H9 (cell line): ENCODE measurements around the gene HMBS. TPM values are rescaled to one million over a fixed set of nuclear protein-coding genes. Genes with fewer than 3 reads are reported as not detected.

Experiments
- DNase-seq: peaks from one replicate; pipeline ENCODE4 v3.0.0-alpha.2; 2017
- H2AFZ ChIP-seq: one replicate; pipeline ENCODE4 v1.6.1; 2013; ENCODE audit warnings: mild to moderate bottlenecking, low read length, control low read depth, moderate library complexity
- H2AK5ac ChIP-seq: 2 replicates; pipeline ENCODE4 v1.6.1; 2013; ENCODE audit warnings: low read length, control low read depth, mixed read lengths; ENCODE audit not compliant: insufficient read length
- H2BK120ac ChIP-seq: one replicate; pipeline ENCODE4 v1.6.1; 2013; ENCODE audit warnings: low read depth, mild to moderate bottlenecking, low read length, control low read depth, inconsistent platforms; ENCODE audit not compliant: poor library complexity, severe bottlenecking
- H2BK12ac ChIP-seq: 2 replicates; pipeline ENCODE4 v1.6.1; 2013; ENCODE audit warnings: low read length, control low read depth, mixed read lengths, low read depth; ENCODE audit not compliant: insufficient read length
- H2BK15ac ChIP-seq: 2 replicates; pipeline ENCODE4 v1.6.1; 2013; ENCODE audit warnings: low read depth, low read length, control low read depth
- H2BK20ac ChIP-seq: one replicate; pipeline ENCODE4 v1.6.1; 2013; ENCODE audit warnings: low read depth, mild to moderate bottlenecking, low read length, control low read depth, inconsistent platforms; ENCODE audit not compliant: poor library complexity, severe bottlenecking
- H2BK5ac ChIP-seq: 2 replicates; pipeline ENCODE4 v1.6.1; 2013; ENCODE audit warnings: low read length, control low read depth, mixed read lengths; ENCODE audit not compliant: insufficient read length
- H3K14ac ChIP-seq: 2 replicates; pipeline ENCODE4 v1.6.1; 2013; ENCODE audit warnings: low read length, control low read depth; ENCODE audit not compliant: insufficient read depth
- H3K18ac ChIP-seq: 2 replicates; pipeline ENCODE4 v1.6.1; 2013; ENCODE audit warnings: low read depth, mild to moderate bottlenecking, mixed read lengths, low read length, control low read depth; ENCODE audit not compliant: insufficient read length
- H3K23ac ChIP-seq: 2 replicates; pipeline ENCODE4 v1.6.1; 2013; ENCODE audit warnings: low read length, control low read depth, mixed read lengths, low read depth; ENCODE audit not compliant: insufficient read length
- H3K23me2 ChIP-seq: 2 replicates; pipeline ENCODE4 v1.6.1; 2013; ENCODE audit warnings: low read depth, mild to moderate bottlenecking, mixed read lengths, low read length, control low read depth; ENCODE audit not compliant: insufficient read length, poor library complexity, severe bottlenecking
- H3K27ac ChIP-seq: 2 replicates; pipeline ENCODE4 v1.5.1; 2013; ENCODE audit warnings: low read length, control low read depth, mixed read lengths, low read depth; ENCODE audit not compliant: insufficient read length
- H3K27me3 ChIP-seq: 2 replicates; pipeline ENCODE4 v1.6.1; 2013; ENCODE audit warnings: low read length, control low read depth, inconsistent platforms; ENCODE audit not compliant: insufficient read depth
- H3K4ac ChIP-seq: 2 replicates; pipeline ENCODE4 v1.6.1; 2013; ENCODE audit warnings: low read depth, mild to moderate bottlenecking, control low read depth, inconsistent platforms, low read length, moderate library complexity
- H3K4me1 ChIP-seq: 2 replicates; pipeline ENCODE4 v1.6.1; 2013; ENCODE audit warnings: low read length, control low read depth, inconsistent platforms; ENCODE audit not compliant: insufficient read depth
- H3K4me2 ChIP-seq: 2 replicates; pipeline ENCODE4 v1.6.1; 2013; ENCODE audit warnings: low read length, control low read depth, mixed read lengths; ENCODE audit not compliant: insufficient read length, insufficient read depth
- H3K56ac ChIP-seq: 2 replicates; pipeline ENCODE4 v1.6.1; 2013; ENCODE audit warnings: low read depth, mild to moderate bottlenecking, mixed read lengths, low read length, control low read depth; ENCODE audit not compliant: insufficient read length
- H3K79me1 ChIP-seq: 2 replicates; pipeline ENCODE4 v1.6.1; 2013; ENCODE audit warnings: low read depth, mild to moderate bottlenecking, moderate library complexity, low read length, control low read depth, inconsistent platforms; ENCODE audit not compliant: insufficient read depth, poor library complexity, severe bottlenecking
- H3K79me2 ChIP-seq: 2 replicates; pipeline ENCODE4 v1.6.1; 2013; ENCODE audit warnings: low read length, control low read depth, inconsistent platforms; ENCODE audit not compliant: insufficient read depth
- H3K9ac ChIP-seq: 2 replicates; pipeline ENCODE4 v1.6.1; 2013; ENCODE audit warnings: low read length, control low read depth, mixed read lengths; ENCODE audit not compliant: insufficient read length; ENCODE audit errors: extremely low read depth
- H3K9me3 ChIP-seq: one replicate; pipeline ENCODE4 v1.6.1; 2013; ENCODE audit warnings: low read depth, low read length, inconsistent platforms; ENCODE audit not compliant: control insufficient read depth
- H3T11ph ChIP-seq: one replicate; pipeline ENCODE4 v1.6.1; 2013; ENCODE audit warnings: mild to moderate bottlenecking, low read length, control low read depth, inconsistent platforms
- H4K20me1 ChIP-seq: one replicate; pipeline ENCODE4 v1.6.1; 2013; ENCODE audit not compliant: control insufficient read depth, insufficient read length, insufficient read depth
- H4K5ac ChIP-seq: 2 replicates; pipeline ENCODE4 v1.6.1; 2013; ENCODE audit warnings: low read depth, mild to moderate bottlenecking, mixed read lengths, low read length, control low read depth; ENCODE audit not compliant: insufficient read length
- H4K8ac ChIP-seq: replicated peaks from 2 replicates; pipeline ENCODE4 v1.6.1; 2013; ENCODE audit warnings: low read length, control low read depth, mixed read lengths, low read depth; ENCODE audit not compliant: insufficient read length
- H4K91ac ChIP-seq: 2 replicates; pipeline ENCODE4 v1.6.1; 2013; ENCODE audit warnings: low read depth, mild to moderate bottlenecking, moderate library complexity, mixed read lengths, low read length, control low read depth; ENCODE audit not compliant: insufficient read length
- H3K27ac Mint-ChIP-seq, 3 experiments: 2 replicates in 2 of 3; 3 replicates in 1 of 3; pipeline ENCODE4 v1.8.0; 2020 to 2021; ENCODE audit warnings: mixed read lengths in 3 of 3, mild to moderate bottlenecking in 1 of 3, moderate library complexity in 1 of 3
- H3K27me3 Mint-ChIP-seq: 2 replicates; pipeline ENCODE4 v1.8.0; 2021; ENCODE audit warnings: low read depth, mild to moderate bottlenecking, moderate library complexity, mixed read lengths
- H3K36me3 Mint-ChIP-seq, 3 experiments: 2 replicates in 2 of 3; 3 replicates in 1 of 3; pipeline ENCODE4 v1.8.0; 2020 to 2021; ENCODE audit warnings: low read depth in 3 of 3, mixed read lengths in 3 of 3; ENCODE audit not compliant: insufficient read depth in 1 of 3
- H3K4me1 Mint-ChIP-seq, 2 experiments: 2 replicates each; pipeline ENCODE4 v1.8.0; 2020; ENCODE audit warnings: mixed read lengths in 2 of 2
- H3K4me3 Mint-ChIP-seq, 2 experiments: 2 replicates in 1 of 2; 3 replicates in 1 of 2; pipeline ENCODE4 v1.8.0; 2020 to 2021; ENCODE audit warnings: mild to moderate bottlenecking in 2 of 2, mixed read lengths in 2 of 2, moderate library complexity in 1 of 2
- H3K9me3 Mint-ChIP-seq, 2 experiments: 2 replicates in 1 of 2; 3 replicates in 1 of 2; pipeline ENCODE4 v1.8.0; 2020; ENCODE audit warnings: mild to moderate bottlenecking in 2 of 2, mixed read lengths in 2 of 2, moderate library complexity in 1 of 2
- CTCF ChIP-seq: fragments of 200-600 bp; sonication (generic); conservative IDR thresholded peaks from 3 replicates; pipeline ENCODE4 v1.8.0; 2021; ENCODE audit warnings: antibody characterized with exemption, mild to moderate bottlenecking
- WGBS: extraction: QIAGEN DNeasy Blood & Tissue Kit; methylation state at CpG from one replicate; pipeline ENCODE4 v1.1.7; 2013; ENCODE audit warnings: missing lambda C conversion rate, low lambda C conversion rate, mixed read lengths; ENCODE audit not compliant: insufficient read length; ENCODE audit errors: extremely low coverage; 5-methylcytosine and 5-hydroxymethylcytosine counted together
- total RNA-seq: library from RNA; stranded (reverse); gene quantifications from 2 replicates; pipeline ENCODE4 v1.2.1, GENCODE V29; 2021

HMBS gene
- total RNA-seq, 1 experiment from 2014 or later, result 57.7 TPM

GRCh38 chr11:119046489-119046888 lies 38.2 kb upstream of the HMBS start:
- H4K8ac ChIP-seq, result no peak overlapping the region
- no peak overlapping the region for H3T11ph ChIP-seq
- H2AFZ ChIP-seq, result no peak overlapping the region
- no peaks in the 10 kb centered on the region for H3K27me3 ChIP-seq
- no peaks in the 10 kb centered on the region for H4K20me1 ChIP-seq
- H4K91ac ChIP-seq, result no peak overlapping the region
- H2BK120ac ChIP-seq, result no peak overlapping the region
- no peak overlapping the region for H3K27ac ChIP-seq
- no peak for TF ChIP-seq CTCF
- H3K4me1 ChIP-seq, result no peaks in the 10 kb centered on the region
- no peak overlapping the region for H2BK15ac ChIP-seq
- no peak overlapping the region for H3K14ac ChIP-seq
- no peak overlapping the region; a peak in 1 of 7 replicates for H3K27ac Mint-ChIP-seq
- H3K4me1 Mint-ChIP-seq, result peaks cover 2 to 13% of the 10 kb centered on the region in 2 experiments; a peak in 3 of 4 replicates
- no peak overlapping the region for H3K4ac ChIP-seq
- no CpG with 5 or more reads among the region's 6 CpGs for WGBS
- no peak overlapping the region for H2BK20ac ChIP-seq
- no peaks in the 10 kb centered on the region for H3K27me3 Mint-ChIP-seq
- H2BK5ac ChIP-seq, result no peak overlapping the region
- no peak overlapping the region for H3K18ac ChIP-seq
- no peak for DNase-seq
- H4K5ac ChIP-seq, result no peak overlapping the region
- no peak overlapping the region for H3K4me2 ChIP-seq
- no peaks in the 10 kb centered on the region for H3K9me3 ChIP-seq
- peaks cover 53 to 72% (median 62%) of the 10 kb centered on the region in 3 experiments for H3K36me3 Mint-ChIP-seq
- H3K23ac ChIP-seq, result no peak overlapping the region
- no peaks in the 10 kb centered on the region for H3K9me3 Mint-ChIP-seq
- H3K9ac ChIP-seq, result no peak overlapping the region
- no peak overlapping the region for H3K56ac ChIP-seq
- H2AK5ac ChIP-seq, result no peak overlapping the region
- no peak overlapping the region for H3K4me3 Mint-ChIP-seq
- no peaks in the 10 kb centered on the region for H3K23me2 ChIP-seq
- no peak overlapping the region for H2BK12ac ChIP-seq
- no peaks in the 10 kb centered on the region for H3K79me2 ChIP-seq
- no peaks in the 10 kb centered on the region for H3K79me1 ChIP-seq
